Measurements from ENCODE around the gene NES.

NES gene

GRCh38 chr1:156627313-156627880, 49.8 kb downstream of the NES start:
- H3K4me3 ChIP-seq (ENCODE audit: low read length), result no peak overlapping the region
- peaks cover 66% of the 10 kb centered on the region for H3K27me3 ChIP-seq (ENCODE audit: control insufficient read depth, insufficient read depth, low read length)
- no peaks in the 10 kb centered on the region for H3K9me3 ChIP-seq (ENCODE audit: control insufficient read depth, low read length)
- H3K9ac ChIP-seq (ENCODE audit: low read length), result no peak overlapping the region
- H3K4me1 ChIP-seq (ENCODE audit: control insufficient read depth, insufficient read depth, low read length), result peaks cover 20% of the 10 kb centered on the region
- H3K36me3 ChIP-seq (ENCODE audit: control insufficient read depth, insufficient read depth, low read length), result no peaks in the 10 kb centered on the region

GRCh38 chr1:156626079-156626438, 51.1 kb downstream of the NES start:
- Histone ChIP-seq H3K4me3 (ENCODE audit: low read length) (no peak overlapping the region), H3K4me1 (ENCODE audit: control insufficient read depth, insufficient read depth, low read length) (peaks cover 20% of the 10 kb centered on the region), H3K9me3 (ENCODE audit: control insufficient read depth, low read length) (no peaks in the 10 kb centered on the region), H3K27me3 (ENCODE audit: control insufficient read depth, insufficient read depth, low read length) (peaks cover 68% of the 10 kb centered on the region), H3K9ac (ENCODE audit: low read length) (no peak overlapping the region), H3K36me3 (ENCODE audit: control insufficient read depth, insufficient read depth, low read length) (no peaks in the 10 kb centered on the region)

- Histone ChIP-seq H3K4me3 (ENCODE audit: low read length) (no peak overlapping the region), H3K9ac (ENCODE audit: low read length) (no peak overlapping the region), H3K9me3 (ENCODE audit: control insufficient read depth, low read length) (no peaks in the 10 kb centered on the region), H3K27me3 (ENCODE audit: control insufficient read depth, insufficient read depth, low read length) (peaks cover 73% of the 10 kb centered on the region), H3K36me3 (ENCODE audit: control insufficient read depth, insufficient read depth, low read length) (no peaks in the 10 kb centered on the region), H3K4me1 (ENCODE audit: control insufficient read depth, insufficient read depth, low read length) (peaks cover 20% of the 10 kb centered on the region)
These were observed 51.6 kb downstream of the NES start for GRCh38 chr1:156625436-156626078.

- no peaks in the 10 kb centered on the region for H3K36me3 ChIP-seq (ENCODE audit: control insufficient read depth, insufficient read depth, low read length)
- H3K27me3 ChIP-seq (ENCODE audit: control insufficient read depth, insufficient read depth, low read length), result peaks cover 71% of the 10 kb centered on the region
- no peak overlapping the region for H3K4me3 ChIP-seq (ENCODE audit: low read length)
- H3K4me1 ChIP-seq (ENCODE audit: control insufficient read depth, insufficient read depth, low read length), result peaks cover 20% of the 10 kb centered on the region
- H3K9ac ChIP-seq (ENCODE audit: low read length), result no peak overlapping the region
- H3K9me3 ChIP-seq (ENCODE audit: control insufficient read depth, low read length), result no peaks in the 10 kb centered on the region
These were observed 52.3 kb downstream of the NES start for GRCh38 chr1:156624814-156625435.

GRCh38 chr1:156623946-156624813, 53.0 kb downstream of the NES start:
- no peak overlapping the region for H3K4me3 ChIP-seq (ENCODE audit: low read length)
- no peaks in the 10 kb centered on the region for H3K36me3 ChIP-seq (ENCODE audit: control insufficient read depth, insufficient read depth, low read length)
- no peaks in the 10 kb centered on the region for H3K9me3 ChIP-seq (ENCODE audit: control insufficient read depth, low read length)
- peaks cover 78% of the 10 kb centered on the region for H3K27me3 ChIP-seq (ENCODE audit: control insufficient read depth, insufficient read depth, low read length)
- H3K9ac ChIP-seq (ENCODE audit: low read length), result no peak overlapping the region
- peaks cover 20% of the 10 kb centered on the region for H3K4me1 ChIP-seq (ENCODE audit: control insufficient read depth, insufficient read depth, low read length)

GRCh38 chr1:156622581-156623297, 54.5 kb downstream of the NES start:
- no peaks in the 10 kb centered on the region for H3K9me3 ChIP-seq (ENCODE audit: control insufficient read depth, low read length)
- no peak overlapping the region for H3K4me3 ChIP-seq (ENCODE audit: low read length)
- no peak overlapping the region for H3K9ac ChIP-seq (ENCODE audit: low read length)
- peaks cover 79% of the 10 kb centered on the region for H3K27me3 ChIP-seq (ENCODE audit: control insufficient read depth, insufficient read depth, low read length)
- H3K4me1 ChIP-seq (ENCODE audit: control insufficient read depth, insufficient read depth, low read length), result peaks cover 20% of the 10 kb centered on the region
- no peaks in the 10 kb centered on the region for H3K36me3 ChIP-seq (ENCODE audit: control insufficient read depth, insufficient read depth, low read length)

- H3K4me3 ChIP-seq (ENCODE audit: low read length), result no peak overlapping the region
- peaks cover 19% of the 10 kb centered on the region for H3K4me1 ChIP-seq (ENCODE audit: control insufficient read depth, insufficient read depth, low read length)
- peaks cover 52% of the 10 kb centered on the region for H3K27me3 ChIP-seq (ENCODE audit: control insufficient read depth, insufficient read depth, low read length)
- no peak overlapping the region for H3K9ac ChIP-seq (ENCODE audit: low read length)
- no peaks in the 10 kb centered on the region for H3K36me3 ChIP-seq (ENCODE audit: control insufficient read depth, insufficient read depth, low read length)
- no peaks in the 10 kb centered on the region for H3K9me3 ChIP-seq (ENCODE audit: control insufficient read depth, low read length)
These were observed 57.6 kb downstream of the NES start for GRCh38 chr1:156619582-156619955.

- peaks cover 13% of the 10 kb centered on the region for H3K4me1 ChIP-seq (ENCODE audit: control insufficient read depth, insufficient read depth, low read length)
- H3K36me3 ChIP-seq (ENCODE audit: control insufficient read depth, insufficient read depth, low read length), result no peaks in the 10 kb centered on the region
- H3K27me3 ChIP-seq (ENCODE audit: control insufficient read depth, insufficient read depth, low read length), result peaks cover 46% of the 10 kb centered on the region
- no peaks in the 10 kb centered on the region for H3K9me3 ChIP-seq (ENCODE audit: control insufficient read depth, low read length)
- no peak within 1 kb of the TSS for H3K9ac ChIP-seq (ENCODE audit: low read length)
- no peak within 1 kb of the TSS for H3K4me3 ChIP-seq (ENCODE audit: low read length)
These were observed 58.2 kb downstream of the NES start, which contains the start of gene HAPLN2 for GRCh38 chr1:156618853-156619581. HAPLN2 (plus strand) TSS chr1:156619415; CDS start chr1:156623491, 4,076 bp downstream.

Data from mucosa of stomach (tissue), 1 donor.